ENCODE results near the gene HEATR3. TPM values are rescaled to one million over a fixed set of nuclear protein-coding genes. Genes with fewer than 3 reads are reported as not detected.

HEATR3 gene
- total and polyA plus RNA-seq, 3 donors from 2014 or later = 13.5 to 51.2 (median 44.0) TPM

- no peak overlapping the region for H3K4me3 ChIP-seq
- WGBS, 2 donors = 62 to 71% methylated on average over 11 of the region's 11 CpGs
- TF ChIP-seq POLR2A (IDR thresholded peaks at IDR 0.05) = no peak
- TF ChIP-seq, protein P1, sequence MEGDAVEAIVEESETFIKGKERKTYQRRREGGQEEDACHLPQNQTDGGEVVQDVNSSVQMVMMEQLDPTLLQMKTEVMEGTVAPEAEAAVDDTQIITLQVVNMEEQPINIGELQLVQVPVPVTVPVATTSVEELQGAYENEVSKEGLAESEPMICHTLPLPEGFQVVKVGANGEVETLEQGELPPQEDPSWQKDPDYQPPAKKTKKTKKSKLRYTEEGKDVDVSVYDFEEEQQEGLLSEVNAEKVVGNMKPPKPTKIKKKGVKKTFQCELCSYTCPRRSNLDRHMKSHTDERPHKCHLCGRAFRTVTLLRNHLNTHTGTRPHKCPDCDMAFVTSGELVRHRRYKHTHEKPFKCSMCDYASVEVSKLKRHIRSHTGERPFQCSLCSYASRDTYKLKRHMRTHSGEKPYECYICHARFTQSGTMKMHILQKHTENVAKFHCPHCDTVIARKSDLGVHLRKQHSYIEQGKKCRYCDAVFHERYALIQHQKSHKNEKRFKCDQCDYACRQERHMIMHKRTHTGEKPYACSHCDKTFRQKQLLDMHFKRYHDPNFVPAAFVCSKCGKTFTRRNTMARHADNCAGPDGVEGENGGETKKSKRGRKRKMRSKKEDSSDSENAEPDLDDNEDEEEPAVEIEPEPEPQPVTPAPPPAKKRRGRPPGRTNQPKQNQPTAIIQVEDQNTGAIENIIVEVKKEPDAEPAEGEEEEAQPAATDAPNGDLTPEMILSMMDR (IDR thresholded peaks at IDR 0.05) = no peak
- H3K36me3 ChIP-seq (ENCODE audit: low read depth, missing control alignments) = no peaks in the 10 kb centered on the region
- H3K27ac ChIP-seq = no peak overlapping the region
- peak; percentile 32 for DNase-seq
- H3K4me1 ChIP-seq = peaks cover 20% of the 10 kb centered on the region
- intact Hi-C loops (cut with DNase I; ENCODE audit: low total_unique reads) = loop anchor here (5.0 to 10.0 kb wide), 2 partner anchors 191 to 328 kb away; no protein-coding TSS in a partner anchor
- no peaks in the 10 kb centered on the region for H3K27me3 ChIP-seq
- H3K9me3 ChIP-seq = no peaks in the 10 kb centered on the region
These were observed 41.6 kb upstream of the HEATR3 start for GRCh38 chr16:50024207-50024606.

- H3K4me1 ChIP-seq = peaks cover 20% of the 10 kb centered on the region
- WGBS, 2 donors = 0% methylated on average over 35 to 55 of the region's 65 CpGs
- H3K4me3 ChIP-seq = peak within 1 kb of the TSS; percentile 85
- no peaks in the 10 kb centered on the region for H3K36me3 ChIP-seq (ENCODE audit: low read depth, missing control alignments)
- no peaks in the 10 kb centered on the region for H3K27me3 ChIP-seq
- H3K27ac ChIP-seq = peak within 1 kb of the TSS; percentile 63 to 79
- intact Hi-C loops (cut with DNase I; ENCODE audit: low total_unique reads) = loop anchor here (5.0 to 10.0 kb wide), 2 partner anchors 190 to 327 kb away; no protein-coding TSS in a partner anchor
- peak; percentile 23 for TF ChIP-seq POLR2A (IDR thresholded peaks at IDR 0.05)
- TF ChIP-seq, protein P1 (IDR thresholded peaks at IDR 0.05) = peak; percentile 100
- H3K9me3 ChIP-seq = no peaks in the 10 kb centered on the region
- peak; percentile 96 for DNase-seq
These were observed 40.9 kb upstream of the HEATR3 start, which contains the start of gene CNEP1R1 for GRCh38 chr16:50024684-50025536. Gene CNEP1R1 (plus strand): TSS chr16:50025225. CDS start chr16:50025316, 91 bp downstream.

DNA sequence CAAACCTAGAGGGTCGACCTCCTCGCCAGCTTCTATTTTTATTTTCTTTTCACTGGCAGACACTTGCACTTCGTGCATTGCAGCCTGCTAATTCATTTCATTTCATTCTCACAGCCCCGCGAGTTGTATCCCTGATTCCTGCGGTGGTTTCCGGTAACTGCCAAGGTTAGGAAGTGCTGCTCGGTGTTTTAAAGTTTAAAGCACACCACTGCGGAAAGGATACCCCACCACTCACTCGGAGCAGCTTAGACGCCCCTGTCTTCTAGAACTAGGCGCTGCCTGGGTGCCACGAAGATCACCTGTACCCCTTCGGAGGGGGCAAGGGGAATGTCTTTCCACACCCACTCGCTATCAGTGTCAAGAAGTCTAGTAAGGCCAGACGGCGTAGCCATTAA is 40.2 kb upstream of the HEATR3 start:
- DNase-seq = peak; percentile 33
- peak overlapping the region; percentile 85 for H3K4me3 ChIP-seq
- WGBS, 2 donors = 0% methylated on average over 17 of the region's 17 CpGs
- intact Hi-C loops (cut with DNase I; ENCODE audit: low total_unique reads) = loop anchor here (10.0 kb wide), 1 partner anchor 189 kb away; no protein-coding TSS in a partner anchor
- H3K36me3 ChIP-seq (ENCODE audit: low read depth, missing control alignments) = no peaks in the 10 kb centered on the region
- no peaks in the 10 kb centered on the region for H3K9me3 ChIP-seq
- TF ChIP-seq, protein P1 (IDR thresholded peaks at IDR 0.05) = no peak
- no peak for TF ChIP-seq POLR2A (IDR thresholded peaks at IDR 0.05)
- H3K4me1 ChIP-seq = peaks cover 20% of the 10 kb centered on the region
- H3K27ac ChIP-seq = peak overlapping the region; percentile 63 to 79
- H3K27me3 ChIP-seq = no peaks in the 10 kb centered on the region

DNA sequence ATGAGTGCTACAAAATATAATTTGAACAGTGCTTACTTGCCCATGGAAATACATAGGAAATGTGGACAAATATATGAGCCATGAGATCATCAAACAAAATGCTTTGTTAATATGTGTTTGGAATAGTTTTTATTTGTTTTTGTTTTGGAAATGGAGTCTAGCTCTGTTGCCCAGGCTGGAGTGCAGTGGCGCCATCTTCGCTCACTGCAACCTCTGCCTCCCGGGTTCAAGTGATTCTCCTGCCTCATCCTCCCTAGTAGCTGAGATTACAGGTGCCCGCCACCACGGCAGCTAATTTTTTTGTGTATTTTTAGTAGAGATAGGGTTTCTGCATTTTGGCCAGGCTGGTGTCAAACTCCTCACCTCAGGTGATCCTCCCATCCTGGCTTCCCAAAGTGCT is 37.9 kb upstream of the HEATR3 start:
- TF ChIP-seq POLR2A (IDR thresholded peaks at IDR 0.05) = no peak
- TF ChIP-seq, protein P1 (IDR thresholded peaks at IDR 0.05) = no peak
- peaks cover 20% of the 10 kb centered on the region for H3K4me1 ChIP-seq
- DNase-seq = no peak
- WGBS, 2 donors = 58 to 80% methylated on average over 5 of the region's 5 CpGs
- H3K27ac ChIP-seq = peak overlapping the region in 1 of 2 donors; percentile 38
- no peaks in the 10 kb centered on the region for H3K36me3 ChIP-seq (ENCODE audit: low read depth, missing control alignments)
- intact Hi-C loops (cut with DNase I; ENCODE audit: low total_unique reads) = loop anchor here (10.0 kb wide), 1 partner anchor 187 kb away; no protein-coding TSS in a partner anchor
- H3K27me3 ChIP-seq = no peaks in the 10 kb centered on the region
- H3K4me3 ChIP-seq = no peak overlapping the region
- no peaks in the 10 kb centered on the region for H3K9me3 ChIP-seq
